Endothelial cell (in vitro differentiated cells): Measurements from ENCODE around the gene EBF3. TPM values are rescaled to one million over a fixed set of nuclear protein-coding genes. Genes with fewer than 3 reads are reported as not detected.

Experiments used
- DNase-seq: peaks from one replicate; pipeline ENCODE4 v3.0.0; 2021; ENCODE audit warnings: low spot score
- H3K27ac Mint-ChIP-seq: one replicate; pipeline ENCODE4 v1.8.0; 2021; ENCODE audit warnings: mixed read lengths, inconsistent platforms; ENCODE audit not compliant: unreplicated experiment
- H3K27me3 Mint-ChIP-seq: one replicate; pipeline ENCODE4 v1.8.0; 2021; ENCODE audit warnings: mild to moderate bottlenecking, moderate library complexity, mixed read lengths, inconsistent platforms; ENCODE audit not compliant: unreplicated experiment
- H3K36me3 Mint-ChIP-seq: one replicate; pipeline ENCODE4 v1.8.0; 2021; ENCODE audit warnings: mild to moderate bottlenecking, low read depth, mixed read lengths, inconsistent platforms; ENCODE audit not compliant: unreplicated experiment
- H3K4me1 Mint-ChIP-seq: one replicate; pipeline ENCODE4 v1.8.0; 2021; ENCODE audit warnings: mild to moderate bottlenecking, mixed read lengths, inconsistent platforms; ENCODE audit not compliant: unreplicated experiment
- H3K4me3 Mint-ChIP-seq: one replicate; pipeline ENCODE4 v1.8.0; 2021; ENCODE audit warnings: mild to moderate bottlenecking, mixed read lengths, inconsistent platforms; ENCODE audit not compliant: unreplicated experiment
- H3K9me3 Mint-ChIP-seq: one replicate; pipeline ENCODE4 v1.8.0; 2021; ENCODE audit warnings: mixed read lengths, inconsistent platforms; ENCODE audit not compliant: unreplicated experiment
- total RNA-seq: library from RNA; stranded (reverse); fragmentation: NEBNext Ultra II Directional; extraction: Animal tissue kit (Norgen Biotek cat#: 25700); gene quantifications from one replicate; pipeline ENCODE4 v1.2.1, GENCODE V29; 2021; ENCODE audit not compliant: unreplicated experiment
- TF ChIP-seq, protein P1 (sequence below): fragments of 200-600 bp; sonication (generic); IDR thresholded peaks from one replicate; pipeline ENCODE4 v1.5.0; 2021; ENCODE audit warnings: antibody characterized with exemption; ENCODE audit not compliant: unreplicated experiment

The EBF3 gene
- total RNA-seq, 1 donor from 2014 or later = 1.3 TPM

DNA sequence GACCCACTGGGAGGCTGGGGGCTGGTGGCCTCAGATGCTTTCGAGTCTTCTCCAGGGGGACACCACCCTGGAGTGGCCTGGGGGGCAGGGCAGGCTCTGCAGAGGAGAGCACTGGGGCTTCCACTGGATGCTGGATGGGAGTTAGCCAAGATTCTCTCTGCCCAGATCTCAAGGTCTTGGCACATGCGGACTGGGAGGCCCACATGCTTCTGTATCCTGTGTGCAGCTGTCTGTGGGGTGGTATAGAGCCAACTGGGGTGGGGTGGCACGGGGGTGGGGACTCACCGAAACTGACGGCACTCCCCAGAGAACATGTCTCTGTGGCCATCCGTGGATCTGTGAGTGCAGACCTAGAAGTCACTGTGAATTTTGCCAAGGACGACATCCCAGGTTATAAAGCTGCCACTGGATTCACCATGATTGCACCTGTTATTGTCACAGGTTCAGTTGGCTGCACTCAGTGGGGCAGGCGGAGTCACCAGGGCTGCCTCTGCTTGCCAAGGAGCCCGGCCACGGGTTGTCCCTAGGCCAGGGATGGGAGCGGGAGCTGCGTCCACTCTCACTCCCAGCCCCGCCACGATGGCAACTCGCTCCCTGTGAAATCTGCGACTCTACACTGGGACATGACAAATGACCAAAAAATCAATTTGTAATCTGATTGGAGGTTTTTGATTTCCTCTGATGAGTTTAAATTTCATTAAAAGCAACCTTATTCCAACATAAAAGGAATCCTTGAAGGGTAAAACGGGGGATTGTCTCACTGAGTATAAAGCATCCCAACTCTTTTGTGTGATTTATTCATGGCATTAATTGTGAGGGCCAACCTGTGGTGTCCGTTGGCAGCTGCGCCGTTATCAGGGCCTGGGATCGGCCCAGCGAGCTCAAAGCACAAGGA is 131.3 kb downstream of the EBF3 start:
- H3K4me3 Mint-ChIP-seq = no peak overlapping the region
- no peaks in the 10 kb centered on the region for H3K27me3 Mint-ChIP-seq
- no peak for DNase-seq
- H3K27ac Mint-ChIP-seq = no peak overlapping the region
- H3K4me1 Mint-ChIP-seq = peaks cover 5% of the 10 kb centered on the region
- no peaks in the 10 kb centered on the region for H3K9me3 Mint-ChIP-seq
- no peaks in the 10 kb centered on the region for H3K36me3 Mint-ChIP-seq
- TF ChIP-seq, protein P1, sequence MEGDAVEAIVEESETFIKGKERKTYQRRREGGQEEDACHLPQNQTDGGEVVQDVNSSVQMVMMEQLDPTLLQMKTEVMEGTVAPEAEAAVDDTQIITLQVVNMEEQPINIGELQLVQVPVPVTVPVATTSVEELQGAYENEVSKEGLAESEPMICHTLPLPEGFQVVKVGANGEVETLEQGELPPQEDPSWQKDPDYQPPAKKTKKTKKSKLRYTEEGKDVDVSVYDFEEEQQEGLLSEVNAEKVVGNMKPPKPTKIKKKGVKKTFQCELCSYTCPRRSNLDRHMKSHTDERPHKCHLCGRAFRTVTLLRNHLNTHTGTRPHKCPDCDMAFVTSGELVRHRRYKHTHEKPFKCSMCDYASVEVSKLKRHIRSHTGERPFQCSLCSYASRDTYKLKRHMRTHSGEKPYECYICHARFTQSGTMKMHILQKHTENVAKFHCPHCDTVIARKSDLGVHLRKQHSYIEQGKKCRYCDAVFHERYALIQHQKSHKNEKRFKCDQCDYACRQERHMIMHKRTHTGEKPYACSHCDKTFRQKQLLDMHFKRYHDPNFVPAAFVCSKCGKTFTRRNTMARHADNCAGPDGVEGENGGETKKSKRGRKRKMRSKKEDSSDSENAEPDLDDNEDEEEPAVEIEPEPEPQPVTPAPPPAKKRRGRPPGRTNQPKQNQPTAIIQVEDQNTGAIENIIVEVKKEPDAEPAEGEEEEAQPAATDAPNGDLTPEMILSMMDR = no peak

DNA sequence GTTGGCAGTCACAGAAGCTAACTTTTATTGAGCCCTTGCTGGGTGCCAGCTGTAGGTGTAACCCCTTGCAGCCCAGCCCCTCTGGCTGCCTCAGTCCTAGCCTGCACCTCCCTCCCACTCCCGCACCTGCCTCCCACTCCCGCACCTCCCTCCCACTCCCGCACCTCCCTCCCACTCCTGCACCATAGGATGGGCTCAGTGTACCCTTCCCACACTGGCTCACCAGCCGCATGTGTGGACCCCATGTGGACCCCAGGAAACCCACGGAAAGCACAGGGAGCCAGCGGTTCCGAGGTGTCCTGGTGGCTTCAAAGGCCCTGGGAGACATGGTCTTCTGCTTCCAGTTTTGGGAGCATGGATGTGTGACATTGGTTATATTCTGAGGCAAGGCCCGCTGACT is 132.9 kb downstream of the EBF3 start:
- peaks cover 5% of the 10 kb centered on the region for H3K4me1 Mint-ChIP-seq

GRCh38 chr10:129825826-129826225 is 138.2 kb downstream of the EBF3 start:
- Mint-ChIP-seq H3K4me1 (peaks cover 5% of the 10 kb centered on the region), H3K27ac (no peak overlapping the region), H3K36me3 (no peaks in the 10 kb centered on the region), H3K27me3 (no peaks in the 10 kb centered on the region), H3K4me3 (no peak overlapping the region), H3K9me3 (no peaks in the 10 kb centered on the region)
- TF ChIP-seq, protein P1 = no peak
- no peak for DNase-seq

More for the DNA sequence above, 132.9 kb downstream of the EBF3 start:
- Mint-ChIP-seq H3K4me3 (no peak overlapping the region), H3K27me3 (no peaks in the 10 kb centered on the region), H3K9me3 (no peaks in the 10 kb centered on the region), H3K27ac (no peak overlapping the region), H3K36me3 (no peaks in the 10 kb centered on the region)
- TF ChIP-seq, protein P1 = no peak
- no peak for DNase-seq

DNA sequence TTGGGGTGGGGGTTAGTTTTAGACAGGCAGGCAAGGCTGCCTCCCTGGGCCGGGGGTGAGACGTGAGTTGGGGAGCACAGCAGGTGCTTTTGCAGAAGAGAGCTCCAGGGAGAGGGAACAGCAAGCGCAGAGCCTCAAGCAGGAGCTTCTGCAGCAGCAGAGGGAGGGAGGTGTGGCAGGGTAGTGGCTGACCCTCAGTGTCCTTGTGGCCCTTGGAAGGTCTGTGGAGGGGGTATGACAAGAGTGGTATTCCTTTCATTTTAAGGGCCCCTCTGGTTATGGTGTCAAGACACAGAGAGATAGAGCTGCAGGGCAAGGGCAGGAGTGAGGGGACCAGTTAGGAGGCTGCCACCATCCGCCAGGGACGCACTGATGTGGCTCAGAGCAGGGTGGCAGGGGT is 138.9 kb downstream of the EBF3 start:
- H3K9me3 Mint-ChIP-seq = no peaks in the 10 kb centered on the region
- no peaks in the 10 kb centered on the region for H3K36me3 Mint-ChIP-seq
- H3K27me3 Mint-ChIP-seq = peaks cover 1% of the 10 kb centered on the region
- peaks cover 5% of the 10 kb centered on the region for H3K4me1 Mint-ChIP-seq
- H3K27ac Mint-ChIP-seq = no peak overlapping the region
- no peak for DNase-seq
- H3K4me3 Mint-ChIP-seq = no peak overlapping the region
- TF ChIP-seq, protein P1 = no peak

GRCh38 chr10:129820451-129820850 is 143.6 kb downstream of the EBF3 start:
- TF ChIP-seq, protein P1 = no peak
- H3K4me3 Mint-ChIP-seq = no peak overlapping the region
- no peaks in the 10 kb centered on the region for H3K9me3 Mint-ChIP-seq
- no peaks in the 10 kb centered on the region for H3K4me1 Mint-ChIP-seq
- H3K36me3 Mint-ChIP-seq = no peaks in the 10 kb centered on the region
- peaks cover 1% of the 10 kb centered on the region for H3K27me3 Mint-ChIP-seq
- DNase-seq = no peak
- H3K27ac Mint-ChIP-seq = no peak overlapping the region
